Natural killer cell treated with Interleukin-12 subunit alpha and Interleukin-12 subunit beta and Interleukin-15 and Interleukin-18, amount 100 ng/mL, for 72 hours (primary cell): ENCODE results near the gene SELPLG. TPM values are rescaled to one million over a fixed set of nuclear protein-coding genes. Genes with fewer than 3 reads are reported as not detected.
"Not testable (repeated sequence)": the region's sequence is repeated elsewhere in the genome, so short reads cannot be mapped to it uniquely, and the experiment has no call there.

Source experiments
- ATAC-seq, 2 donors: fragments of 150-1000 bp; cut with Tn5 transposase in 1 of 2; sonication (Bioruptor Pico), chemical (Tn5 transposase) in 1 of 2; 2 replicates each; pipeline ENCODE4 v1.10.0; 2021
- DNase-seq: peaks from one replicate; pipeline ENCODE4 v3.0.0; 2022; ENCODE audit warnings: low spot score
- H3K27ac Mint-ChIP-seq, 2 donors: 1 replicate in 1 of 2; 2 replicates in 1 of 2; pipeline ENCODE4 v1.8.0; 2022; ENCODE audit warnings: mixed read lengths in 2 of 2, mild to moderate bottlenecking in 1 of 2, moderate library complexity in 1 of 2
- H3K27me3 Mint-ChIP-seq, 2 donors: 1 replicate in 1 of 2; 2 replicates in 1 of 2; pipeline ENCODE4 v1.8.0; 2022; ENCODE audit warnings: mixed read lengths in 2 of 2
- H3K36me3 Mint-ChIP-seq: one replicate; pipeline ENCODE4 v1.8.0; 2022; ENCODE audit warnings: mixed read lengths
- H3K4me1 Mint-ChIP-seq, 2 donors: 1 replicate in 1 of 2; 2 replicates in 1 of 2; pipeline ENCODE4 v1.8.0; 2022; ENCODE audit warnings: low read depth in 2 of 2, mixed read lengths in 2 of 2, mild to moderate bottlenecking in 1 of 2
- H3K4me3 Mint-ChIP-seq: one replicate; pipeline ENCODE4 v1.8.0; 2022; ENCODE audit warnings: mixed read lengths
- H3K9me3 Mint-ChIP-seq: 2 replicates; pipeline ENCODE4 v1.8.0; 2022; ENCODE audit warnings: mixed read lengths
- total RNA-seq, 2 donors: library from RNA; stranded (reverse); gene quantifications; one replicate each; pipeline ENCODE4 v1.2.3, GENCODE V29; 2022

The SELPLG gene
- total RNA-seq, 2 donors from 2014 or later, result 26.5 to 34.6 TPM

- Mint-ChIP-seq H3K9me3 (no peaks in the 10 kb centered on the region), H3K27me3 (no peaks in the 10 kb centered on the region), H3K36me3 (no peaks in the 10 kb centered on the region), H3K4me1 (peaks cover 21 to 22% of the 10 kb centered on the region in 2 donors), H3K4me3 (no peak overlapping the region), H3K27ac (peak overlapping the region in 1 of 2 donors; percentile 36)
- DNase-seq (no peak), ATAC-seq (no peak)
Measured at GRCh38 chr12:108638997-108639822, 5.5 kb upstream of the SELPLG start.

GRCh38 chr12:108638141-108638827 lies 4.6 kb upstream of the SELPLG start:
- Mint-ChIP-seq H3K9me3 (no peaks in the 10 kb centered on the region), H3K36me3 (no peaks in the 10 kb centered on the region), H3K27ac (no peak overlapping the region), H3K4me3 (no peak overlapping the region), H3K27me3 (no peaks in the 10 kb centered on the region), H3K4me1 (peaks cover 28 to 32% of the 10 kb centered on the region in 2 donors)
- ATAC-seq, result no peak
- DNase-seq, result no peak

- peaks cover 33 to 38% of the 10 kb centered on the region in 2 donors for H3K4me1 Mint-ChIP-seq
- ATAC-seq (no peak), DNase-seq (no peak)
- H3K4me3 Mint-ChIP-seq, result no peak overlapping the region
- H3K27ac Mint-ChIP-seq, result no peak overlapping the region
- H3K9me3 Mint-ChIP-seq, result no peaks in the 10 kb centered on the region
- H3K27me3 Mint-ChIP-seq, result no peaks in the 10 kb centered on the region
- H3K36me3 Mint-ChIP-seq, result no peaks in the 10 kb centered on the region
Measured at GRCh38 chr12:108637222-108637971, 3.7 kb upstream of the SELPLG start.

GRCh38 chr12:108635997-108636808 lies 2.5 kb upstream of the SELPLG start:
- Mint-ChIP-seq H3K4me3 (peak overlapping the region; percentile 87), H3K4me1 (peaks cover 35 to 41% of the 10 kb centered on the region in 2 donors), H3K36me3 (peaks cover 6% of the 10 kb centered on the region), H3K27me3 (no peaks in the 10 kb centered on the region), H3K9me3 (no peaks in the 10 kb centered on the region), H3K27ac (peak overlapping the region; percentile 77 to 92)
- ATAC-seq (no peak), DNase-seq (no peak)

- Mint-ChIP-seq H3K9me3 (no peaks in the 10 kb centered on the region), H3K4me1 (peaks cover 42 to 49% of the 10 kb centered on the region in 2 donors), H3K27me3 (no peaks in the 10 kb centered on the region), H3K36me3 (peaks cover 6% of the 10 kb centered on the region), H3K4me3 (peak overlapping the region; percentile 87), H3K27ac (peak overlapping the region; percentile 77 to 92)
- DNase-seq (no peak), ATAC-seq (peak; percentile 59 to 74)
Measured at GRCh38 chr12:108635201-108635996, 1.7 kb upstream of the SELPLG start.

GRCh38 chr12:108634341-108634751 lies 652 bp upstream of the SELPLG start:
- peaks cover 6% of the 10 kb centered on the region for H3K36me3 Mint-ChIP-seq
- H3K4me3 Mint-ChIP-seq, result peak overlapping the region; percentile 87
- no peaks in the 10 kb centered on the region for H3K9me3 Mint-ChIP-seq
- H3K27ac Mint-ChIP-seq, result peak overlapping the region; percentile 92 to 100
- no peak for DNase-seq
- peaks cover 49 to 56% of the 10 kb centered on the region in 2 donors for H3K4me1 Mint-ChIP-seq
- no peaks in the 10 kb centered on the region for H3K27me3 Mint-ChIP-seq
- peak in 1 of 2 donors; percentile 48 for ATAC-seq

GRCh38 chr12:108633081-108633533 lies 587 bp downstream of the SELPLG start:
- DNase-seq (no peak), ATAC-seq (no peak)
- Mint-ChIP-seq H3K4me1 (peaks cover 53 to 65% of the 10 kb centered on the region in 2 donors), H3K4me3 (peak overlapping the region; percentile 87), H3K36me3 (peaks cover 6% of the 10 kb centered on the region), H3K9me3 (no peaks in the 10 kb centered on the region), H3K27ac (peak overlapping the region; percentile 92 to 100), H3K27me3 (no peaks in the 10 kb centered on the region)

GRCh38 chr12:108631261-108631660 lies 2.4 kb downstream of the SELPLG start:
- peak overlapping the region; percentile 92 to 100 for H3K27ac Mint-ChIP-seq
- peak overlapping the region; percentile 87 for H3K4me3 Mint-ChIP-seq
- not testable (repeated sequence) for H3K9me3 Mint-ChIP-seq, DNase-seq, H3K36me3 Mint-ChIP-seq, ATAC-seq, H3K27me3 Mint-ChIP-seq
- peaks cover 61 to 75% of the 10 kb centered on the region in 2 donors for H3K4me1 Mint-ChIP-seq

GRCh38 chr12:108630481-108631207 lies 3.0 kb downstream of the SELPLG start:
- peak overlapping the region; percentile 92 to 100 for H3K27ac Mint-ChIP-seq
- H3K27me3 Mint-ChIP-seq, result no peaks in the 10 kb centered on the region
- DNase-seq, result no peak
- H3K9me3 Mint-ChIP-seq, result no peaks in the 10 kb centered on the region
- no peak for ATAC-seq
- H3K36me3 Mint-ChIP-seq, result peaks cover 6% of the 10 kb centered on the region
- H3K4me1 Mint-ChIP-seq, result peaks cover 58 to 74% of the 10 kb centered on the region in 2 donors
- peak overlapping the region; percentile 87 for H3K4me3 Mint-ChIP-seq

- Mint-ChIP-seq H3K9me3 (no peaks in the 10 kb centered on the region), H3K36me3 (peaks cover 10% of the 10 kb centered on the region)
- DNase-seq, result peak; percentile 87
Measured at GRCh38 chr12:108629824-108630476, 3.7 kb downstream of the SELPLG start.

GRCh38 chr12:108629151-108629550 lies 4.5 kb downstream of the SELPLG start:
- DNase-seq (no peak), ATAC-seq (no peak)
- H3K27ac Mint-ChIP-seq, result peak overlapping the region; percentile 92 to 100
- H3K27me3 Mint-ChIP-seq, result no peaks in the 10 kb centered on the region
- H3K4me3 Mint-ChIP-seq, result peak overlapping the region; percentile 87
- H3K36me3 Mint-ChIP-seq, result peaks cover 10% of the 10 kb centered on the region
- peaks cover 57 to 75% of the 10 kb centered on the region in 2 donors for H3K4me1 Mint-ChIP-seq
- no peaks in the 10 kb centered on the region for H3K9me3 Mint-ChIP-seq

More at GRCh38 chr12:108629824-108630476, 3.7 kb downstream of the SELPLG start:
- Mint-ChIP-seq H3K4me3 (peak overlapping the region; percentile 87), H3K27me3 (no peaks in the 10 kb centered on the region), H3K27ac (peak overlapping the region; percentile 92 to 100), H3K4me1 (peaks cover 61 to 78% of the 10 kb centered on the region in 2 donors)
- ATAC-seq, result peak; percentile 67 to 74
